Mesenchymal stem cell (in vitro differentiated cells and primary cell): ENCODE measurements around the gene SERTAD2.

Experiments
- DNase-seq: peaks from one replicate; pipeline ENCODE4 v3.0.0-alpha.2; 2013
- H2AFZ ChIP-seq: one replicate; pipeline ENCODE4 v1.6.1; 2013; ENCODE audit warnings: low read depth, mild to moderate bottlenecking, control low read depth, inconsistent platforms, low read length, moderate library complexity
- H2AK5ac ChIP-seq: 2 replicates; pipeline ENCODE4 v1.6.1; 2013; ENCODE audit warnings: low read length, moderate library complexity, mild to moderate bottlenecking, inconsistent platforms; ENCODE audit not compliant: severe bottlenecking
- H2BK120ac ChIP-seq: one replicate; pipeline ENCODE4 v1.6.1; 2013; ENCODE audit warnings: low read depth, mild to moderate bottlenecking, inconsistent platforms, low read length, moderate library complexity
- H2BK12ac ChIP-seq, 2 experiments: one replicate each; pipeline ENCODE4 v1.6.1; 2013; ENCODE audit warnings: inconsistent platforms in 2 of 2, low read length in 2 of 2, mild to moderate bottlenecking in 2 of 2, moderate library complexity in 2 of 2, control low read depth in 1 of 2
- H2BK15ac ChIP-seq: one replicate; pipeline ENCODE4 v1.6.1; 2013; ENCODE audit warnings: mild to moderate bottlenecking, low read depth, inconsistent platforms; ENCODE audit not compliant: poor library complexity, severe bottlenecking
- H2BK5ac ChIP-seq: 2 replicates; pipeline ENCODE4 v1.6.1; 2013; ENCODE audit warnings: low read depth, mild to moderate bottlenecking, low read length, control low read depth, inconsistent platforms; ENCODE audit not compliant: poor library complexity, severe bottlenecking
- H3K14ac ChIP-seq, 2 experiments: one replicate each; pipeline ENCODE4 v1.6.1; 2013; ENCODE audit warnings: inconsistent platforms in 2 of 2, low read length in 2 of 2, control low read depth in 1 of 2, mild to moderate bottlenecking in 1 of 2, moderate library complexity in 1 of 2
- H3K18ac ChIP-seq, 2 experiments: one replicate each; pipeline ENCODE4 v1.6.1; 2013; ENCODE audit warnings: inconsistent platforms in 2 of 2, low read length in 2 of 2, control low read depth in 1 of 2, low read depth in 1 of 2, mild to moderate bottlenecking in 1 of 2
- H3K23ac ChIP-seq, 2 experiments: one replicate each; pipeline ENCODE4 v1.6.1; 2013; ENCODE audit warnings: inconsistent platforms in 2 of 2, low read length in 2 of 2, mild to moderate bottlenecking in 2 of 2, moderate library complexity in 2 of 2, control low read depth in 1 of 2
- H3K27ac ChIP-seq: 2 replicates; pipeline ENCODE4 v1.5.1; 2013; ENCODE audit warnings: mild to moderate bottlenecking, moderate library complexity, low read length, control low read depth, inconsistent platforms; ENCODE audit not compliant: poor library complexity, severe bottlenecking
- H3K27me3 ChIP-seq, 2 experiments: 2 replicates each; pipeline versions ENCODE4 v1.6.1 to v1.7.0; 2013; ENCODE audit warnings: low read length in 2 of 2, mild to moderate bottlenecking in 2 of 2, moderate library complexity in 2 of 2, control low read depth in 1 of 2, inconsistent platforms in 1 of 2; ENCODE audit not compliant: control insufficient read depth in 1 of 2, insufficient read depth in 1 of 2
- H3K36me3 ChIP-seq, 2 experiments: 2 replicates each; pipeline versions ENCODE4 v1.6.1 to v1.7.0; 2013; ENCODE audit warnings: low read length in 2 of 2, control low read depth in 1 of 2, inconsistent platforms in 1 of 2, low read depth in 1 of 2, mild to moderate bottlenecking in 1 of 2; ENCODE audit not compliant: insufficient read depth in 2 of 2, control insufficient read depth in 1 of 2
- H3K4ac ChIP-seq, 2 experiments: one replicate each; pipeline ENCODE4 v1.6.1; 2013; ENCODE audit warnings: inconsistent platforms in 2 of 2, low read length in 2 of 2, mild to moderate bottlenecking in 2 of 2, moderate library complexity in 2 of 2, control low read depth in 1 of 2, low read depth in 1 of 2
- H3K4me1 ChIP-seq: 2 replicates; pipeline ENCODE4 v1.6.1; 2013; ENCODE audit warnings: low read depth, low read length, control low read depth; ENCODE audit not compliant: control insufficient read depth, insufficient read depth
- H3K4me2 ChIP-seq: 2 replicates; pipeline ENCODE4 v1.6.1; 2013; ENCODE audit warnings: low read length, mild to moderate bottlenecking, inconsistent platforms; ENCODE audit not compliant: poor library complexity, severe bottlenecking
- H3K4me3 ChIP-seq, 2 experiments: 2 replicates each; pipeline versions ENCODE4 v1.5.1 to v1.7.0; 2013; ENCODE audit warnings: low read length in 2 of 2, mild to moderate bottlenecking in 2 of 2, control low read depth in 1 of 2, low read depth in 1 of 2; ENCODE audit not compliant: insufficient read depth in 1 of 2
- H3K79me1 ChIP-seq: replicated peaks from 2 replicates; pipeline ENCODE4 v1.6.1; 2013; ENCODE audit warnings: mild to moderate bottlenecking, control low read depth, low read length, inconsistent platforms; ENCODE audit not compliant: poor library complexity, severe bottlenecking
- H3K9ac ChIP-seq: 2 replicates; pipeline ENCODE4 v1.7.0; 2013; ENCODE audit warnings: mild to moderate bottlenecking, low read length, moderate library complexity
- H3K9me3 ChIP-seq: 2 replicates; pipeline ENCODE4 v1.7.0; 2013; ENCODE audit warnings: mild to moderate bottlenecking, low read length; ENCODE audit not compliant: control insufficient read depth
- H4K8ac ChIP-seq: one replicate; pipeline ENCODE4 v1.6.1; 2013; ENCODE audit warnings: inconsistent platforms, mild to moderate bottlenecking, low read length, moderate library complexity
- H4K91ac ChIP-seq: one replicate; pipeline ENCODE4 v1.6.1; 2013; ENCODE audit warnings: mild to moderate bottlenecking, low read length, inconsistent platforms
- WGBS: methylation state at CpG from one replicate; pipeline ENCODE4 v1.1.7; 2013; ENCODE audit warnings: mixed read lengths; 5-methylcytosine and 5-hydroxymethylcytosine counted together

Gene SERTAD2

GRCh38 chr2:64640153-64641044 lies 13.3 kb downstream of the SERTAD2 start:
- WGBS = 67% methylated on average over 11 of the region's 12 CpGs
- Histone ChIP-seq H2BK5ac (no peak overlapping the region), H2AFZ (no peak overlapping the region), H3K4me2 (no peak overlapping the region), H4K91ac (peak overlapping the region; percentile 41), H2BK12ac (peak overlapping the region; percentile 84 to 92), H3K14ac (peak overlapping the region; percentile 21 to 51), H3K9me3 (no peaks in the 10 kb centered on the region), H3K27ac (no peak overlapping the region), H2AK5ac (peak overlapping the region; percentile 97), H3K4me3 (no peak overlapping the region), H4K8ac (peak overlapping the region; percentile 82), H3K79me1 (peaks cover 10% of the 10 kb centered on the region), H3K23ac (no peak overlapping the region), H3K4ac (peak overlapping the region; percentile 58 to 62), H3K18ac (peak overlapping the region; percentile 61 to 82), H2BK120ac (no peak overlapping the region), H3K9ac (peak overlapping the region; percentile 53), H3K27me3 (no peaks in the 10 kb centered on the region), H3K4me1 (peaks cover 32% of the 10 kb centered on the region), H2BK15ac (peak overlapping the region; percentile 46), H3K36me3 (peaks cover 15 to 51% of the 10 kb centered on the region in 2 experiments)
- DNase-seq = peak; percentile 55

- H2AK5ac ChIP-seq = no peak overlapping the region
- no peak overlapping the region for H3K4ac ChIP-seq
- no peak overlapping the region for H3K18ac ChIP-seq
- peaks cover 18 to 58% of the 10 kb centered on the region in 2 experiments for H3K36me3 ChIP-seq
- DNase-seq = no peak
- H4K8ac ChIP-seq = no peak overlapping the region
- H3K9ac ChIP-seq = peak overlapping the region; percentile 53
- H3K4me2 ChIP-seq = no peak overlapping the region
- H2BK120ac ChIP-seq = no peak overlapping the region
- H3K14ac ChIP-seq = no peak overlapping the region
- H4K91ac ChIP-seq = no peak overlapping the region
- peaks cover 12% of the 10 kb centered on the region for H3K79me1 ChIP-seq
- H2BK5ac ChIP-seq = no peak overlapping the region
- peaks cover 31% of the 10 kb centered on the region for H3K4me1 ChIP-seq
- no peak overlapping the region for H2BK12ac ChIP-seq
- no peak overlapping the region for H2AFZ ChIP-seq
- 70% methylated on average over 2 of the region's 2 CpGs for WGBS
- no peak overlapping the region for H2BK15ac ChIP-seq
- H3K27ac ChIP-seq = no peak overlapping the region
- peak overlapping the region in 1 of 2 experiments; percentile 50 for H3K23ac ChIP-seq
- no peak overlapping the region for H3K4me3 ChIP-seq
- H3K9me3 ChIP-seq = no peaks in the 10 kb centered on the region
- H3K27me3 ChIP-seq = no peaks in the 10 kb centered on the region
Observed at GRCh38 chr2:64639691-64640090, 14.0 kb downstream of the SERTAD2 start.

GRCh38 chr2:64638502-64639120 lies 15.1 kb downstream of the SERTAD2 start:
- Histone ChIP-seq H3K27ac (no peak overlapping the region), H2BK5ac (no peak overlapping the region)
- 91% methylated on average over 1 of the region's 4 CpGs for WGBS

GRCh38 chr2:64637931-64638330 lies 15.8 kb downstream of the SERTAD2 start:
- Histone ChIP-seq H2BK5ac (no peak overlapping the region), H3K23ac (no peak overlapping the region), H3K9ac (peak overlapping the region; percentile 29), H2BK15ac (no peak overlapping the region), H3K4me2 (no peak overlapping the region), H2AFZ (no peak overlapping the region), H2BK12ac (peak overlapping the region; percentile 11 to 49), H3K27me3 (no peaks in the 10 kb centered on the region), H3K27ac (no peak overlapping the region), H3K14ac (no peak overlapping the region), H2AK5ac (no peak overlapping the region), H3K4me1 (peaks cover 20% of the 10 kb centered on the region), H2BK120ac (no peak overlapping the region), H3K36me3 (peaks cover 26 to 74% of the 10 kb centered on the region in 2 experiments), H3K4me3 (no peak overlapping the region), H3K18ac (peak overlapping the region in 1 of 2 experiments; percentile 60), H3K4ac (no peak overlapping the region), H3K9me3 (no peaks in the 10 kb centered on the region), H3K79me1 (peaks cover 18% of the 10 kb centered on the region), H4K8ac (no peak overlapping the region), H4K91ac (no peak overlapping the region)
- 88% methylated on average over 5 of the region's 5 CpGs for WGBS
- DNase-seq = peak; percentile 49

More at GRCh38 chr2:64638502-64639120, 15.1 kb downstream of the SERTAD2 start:
- no peak overlapping the region for H3K14ac ChIP-seq
- peaks cover 23% of the 10 kb centered on the region for H3K4me1 ChIP-seq
- no peaks in the 10 kb centered on the region for H3K27me3 ChIP-seq
- H2BK12ac ChIP-seq = no peak overlapping the region
- H2BK120ac ChIP-seq = no peak overlapping the region
- peaks cover 22 to 68% of the 10 kb centered on the region in 2 experiments for H3K36me3 ChIP-seq
- no peak overlapping the region for H3K4ac ChIP-seq
- no peaks in the 10 kb centered on the region for H3K9me3 ChIP-seq
- no peak overlapping the region for H2AK5ac ChIP-seq
- no peak overlapping the region for H2AFZ ChIP-seq
- H4K8ac ChIP-seq = no peak overlapping the region
- H2BK15ac ChIP-seq = no peak overlapping the region
- H3K23ac ChIP-seq = no peak overlapping the region
- peaks cover 15% of the 10 kb centered on the region for H3K79me1 ChIP-seq
- no peak overlapping the region for H3K4me3 ChIP-seq
- no peak for DNase-seq
- no peak overlapping the region for H4K91ac ChIP-seq
- H3K18ac ChIP-seq = no peak overlapping the region
- H3K4me2 ChIP-seq = no peak overlapping the region
- H3K9ac ChIP-seq = peak overlapping the region; percentile 29
